Activated CD4-positive, alpha-beta T cell treated with anti-CD3 and anti-CD28 coated beads for 1 hour (primary cell): ENCODE measurements around the gene DSN1.
"Not testable (repeated sequence)": the region's sequence is repeated elsewhere in the genome, so short reads cannot be mapped to it uniquely, and the experiment has no call there.

ENCODE experiments used
- DNase-seq: peaks from one replicate; pipeline ENCODE4 v3.0.0-alpha.2; 2020

DSN1 gene

GRCh38 chr20:36773597-36774390 lies at the start of gene DSN1:
TSS of gene DSN1 (minus strand) at chr20:36773763. CDS start at chr20:36771458, 2,305 bp downstream.
- DNase-seq = peak; percentile 98

DNA sequence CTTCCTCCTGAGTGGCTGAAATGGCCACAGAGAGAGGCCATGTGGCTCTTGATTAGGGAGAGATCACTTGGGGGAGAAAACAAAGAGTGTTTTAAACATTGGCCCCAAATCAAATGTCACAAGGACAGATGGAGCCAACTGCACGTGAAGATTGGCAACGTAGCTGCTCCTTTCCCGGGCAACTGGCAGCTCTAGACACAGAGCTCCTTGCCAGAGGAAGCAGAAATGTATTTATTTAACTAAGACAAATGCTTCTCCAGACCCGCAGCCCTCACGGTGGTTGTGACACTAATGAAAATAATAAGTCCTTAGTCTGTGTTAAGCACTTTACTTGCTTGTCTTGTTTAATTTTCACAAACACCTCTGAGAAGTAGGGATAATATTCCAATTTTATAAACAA lies 49.6 kb upstream of the DSN1 start:
- DNase-seq = no peak

DNA sequence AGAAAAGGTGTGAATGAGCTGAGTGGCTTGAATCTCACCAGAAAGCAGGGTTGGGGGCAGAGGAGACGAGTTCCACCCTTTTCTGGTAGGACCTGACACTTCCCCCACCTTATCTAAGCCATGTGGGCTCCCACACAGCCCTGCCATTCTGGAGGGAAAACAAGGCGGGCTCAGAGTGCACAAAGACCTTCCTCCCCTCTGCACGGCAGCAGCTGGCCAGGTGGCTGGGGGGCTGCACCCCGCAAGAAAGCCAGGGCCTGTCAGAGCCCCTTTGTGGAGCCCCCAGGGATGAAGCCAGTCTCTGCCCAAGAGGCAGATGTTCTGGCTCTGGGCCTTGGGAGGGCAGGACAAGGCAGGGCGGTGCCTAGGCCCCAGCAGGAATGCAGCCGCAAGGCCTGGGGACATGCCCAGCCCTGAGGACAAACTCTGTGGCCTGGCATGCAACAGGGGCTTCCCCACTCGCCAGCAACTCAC lies 48.4 kb upstream of the DSN1 start:
- no peak for DNase-seq

- DNase-seq = no peak
These were observed 47.4 kb upstream of the DSN1 start for GRCh38 chr20:36820928-36821327.

DNA sequence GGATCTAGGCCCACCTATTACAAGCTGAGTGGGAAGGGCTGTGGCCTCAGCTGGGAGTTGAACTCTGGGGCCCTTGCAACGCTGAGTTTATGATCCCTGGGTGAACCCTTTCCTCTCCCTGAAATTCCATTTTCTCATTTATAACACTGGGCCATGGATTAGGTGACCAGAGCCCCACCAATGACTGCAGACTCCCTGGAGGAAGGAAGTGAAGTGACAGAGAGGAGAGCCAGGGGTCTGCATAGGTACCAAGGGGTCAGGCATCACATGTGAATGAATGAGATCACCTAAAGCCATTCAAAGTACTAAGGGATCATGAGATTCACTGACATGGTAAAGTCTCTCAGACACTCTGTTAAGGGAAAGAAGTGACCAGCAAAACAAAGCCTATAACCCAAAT lies 46.5 kb upstream of the DSN1 start:
- DNase-seq = no peak

DNA sequence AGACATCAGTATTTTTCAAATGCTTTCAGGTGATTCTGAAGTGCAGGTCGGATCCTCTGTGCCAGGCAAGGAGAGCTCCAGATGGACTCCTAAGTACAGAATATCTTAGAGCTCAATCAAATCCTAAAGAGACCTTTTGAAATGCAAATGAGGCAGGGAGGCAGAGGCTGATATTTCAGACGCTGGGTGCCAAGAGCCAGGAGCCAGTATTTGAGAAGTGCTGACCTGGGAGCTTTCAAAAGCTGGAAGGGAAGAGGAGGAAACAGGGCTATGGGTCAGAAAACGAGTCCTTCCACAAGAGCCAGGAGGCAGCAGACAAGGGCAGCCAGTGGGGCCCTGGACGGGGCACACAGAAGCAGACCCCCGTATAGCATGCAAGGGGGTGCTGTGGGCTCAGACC lies 46.1 kb upstream of the DSN1 start:
- no peak for DNase-seq

GRCh38 chr20:36818861-36819260 lies 45.3 kb upstream of the DSN1 start:
- no peak for DNase-seq

DNA sequence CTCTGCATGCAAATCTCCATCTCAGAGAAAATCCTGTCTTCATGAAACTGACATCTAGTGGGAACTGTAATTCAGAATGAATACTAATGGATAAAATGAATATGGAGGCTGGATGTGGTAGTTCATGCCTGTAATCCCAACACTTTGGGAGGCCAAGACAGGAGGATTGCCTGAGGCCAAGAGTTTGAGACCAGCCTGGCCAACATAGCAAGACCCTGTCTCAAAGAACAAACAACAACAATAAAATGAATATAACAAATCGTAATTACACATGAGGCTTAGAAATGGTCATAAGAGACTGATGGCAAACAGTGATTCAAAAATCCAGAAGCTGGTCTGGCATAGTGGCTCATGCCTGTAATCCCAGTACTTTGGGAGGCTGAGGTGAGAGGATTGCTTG lies 44.6 kb upstream of the DSN1 start:
- no peak for DNase-seq

- no peak for DNase-seq
These were observed 43.9 kb upstream of the DSN1 start for GRCh38 chr20:36817496-36817895.

GRCh38 chr20:36815454-36816091 lies 42.0 kb upstream of the DSN1 start:
- no peak for DNase-seq

GRCh38 chr20:36812594-36813463 lies 39.3 kb upstream of the DSN1 start:
- DNase-seq = no peak

GRCh38 chr20:36808317-36809257 lies 35.0 kb upstream of the DSN1 start:
- peak; percentile 52 for DNase-seq

GRCh38 chr20:36806049-36806448 lies 32.5 kb upstream of the DSN1 start:
- no peak for DNase-seq

- DNase-seq = no peak
These were observed 31.8 kb upstream of the DSN1 start for GRCh38 chr20:36805396-36805795.

DNA sequence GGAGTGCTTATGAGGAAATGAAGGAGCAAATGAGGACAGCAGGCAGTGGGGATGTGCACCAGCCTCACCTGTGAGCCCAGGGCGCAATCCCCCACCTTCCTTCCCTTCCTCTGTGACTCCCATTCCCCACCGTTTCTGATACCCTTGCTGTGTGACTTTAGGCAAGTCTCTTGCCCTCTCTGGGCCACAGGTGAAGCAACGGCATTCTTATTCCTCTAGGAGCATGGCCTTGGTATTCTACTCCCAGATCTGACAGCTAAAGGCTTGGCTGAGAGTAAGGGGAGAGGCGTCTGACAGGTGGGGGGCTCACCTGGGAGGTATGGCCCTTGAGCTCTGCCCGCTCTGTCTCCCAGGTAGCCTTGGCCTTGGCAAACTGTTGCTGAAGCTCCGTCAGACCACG lies 30.9 kb upstream of the DSN1 start:
- DNase-seq = no peak

- DNase-seq = no peak
These were observed 29.0 kb upstream of the DSN1 start for GRCh38 chr20:36802326-36803222.

- no peak for DNase-seq
These were observed 26.8 kb upstream of the DSN1 start for GRCh38 chr20:36800410-36800809.

GRCh38 chr20:36799313-36799712 lies 25.8 kb upstream of the DSN1 start:
- DNase-seq = not testable (repeated sequence)

DNA sequence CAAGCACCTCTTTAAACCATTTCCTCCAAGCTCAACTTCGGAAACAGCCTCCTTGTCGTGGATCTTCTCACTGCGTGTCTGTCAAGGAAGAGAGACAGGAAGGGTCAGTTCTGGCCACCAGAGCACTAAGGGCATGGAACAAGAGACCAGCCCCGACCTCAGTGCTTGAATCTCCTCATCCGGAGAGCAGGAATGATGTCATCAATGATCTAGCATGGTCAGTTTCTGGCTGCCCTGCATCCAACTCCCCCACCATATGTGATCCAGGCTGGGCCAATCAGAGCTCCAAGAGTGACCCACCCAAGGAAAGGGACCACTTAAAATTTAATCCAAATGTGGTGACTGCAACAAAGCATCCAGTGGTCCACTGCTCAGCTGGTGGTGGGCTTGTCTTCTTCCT lies 23.3 kb upstream of the DSN1 start:
- DNase-seq = no peak

- no peak for DNase-seq
These were observed 22.6 kb upstream of the DSN1 start for GRCh38 chr20:36796117-36796516.

DNA sequence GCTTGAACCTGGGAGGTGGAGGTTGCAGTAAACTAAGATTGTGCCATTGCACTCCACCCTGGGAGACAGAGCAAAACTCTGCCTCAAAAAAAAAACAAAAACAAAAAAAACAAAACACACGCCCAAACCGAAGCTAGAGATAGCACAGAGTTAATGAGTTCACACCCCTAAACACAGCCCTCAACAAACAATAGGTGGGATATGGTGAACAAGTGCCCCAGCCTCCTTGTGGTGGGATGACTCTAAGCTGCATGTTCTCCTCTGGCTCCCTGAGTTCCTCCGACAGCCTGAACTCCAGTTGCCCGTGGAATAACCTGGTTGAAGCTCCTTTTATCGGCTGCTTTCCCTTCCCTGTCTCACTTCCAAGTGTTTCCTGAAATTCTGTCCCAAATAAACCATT lies 22.1 kb upstream of the DSN1 start:
- DNase-seq = no peak
